ENCODE measurements around the gene ACBD3.
A peak's percentile ranks its signal among the peaks of the same experiment; 100 is the strongest.

The ACBD3 gene

DNA sequence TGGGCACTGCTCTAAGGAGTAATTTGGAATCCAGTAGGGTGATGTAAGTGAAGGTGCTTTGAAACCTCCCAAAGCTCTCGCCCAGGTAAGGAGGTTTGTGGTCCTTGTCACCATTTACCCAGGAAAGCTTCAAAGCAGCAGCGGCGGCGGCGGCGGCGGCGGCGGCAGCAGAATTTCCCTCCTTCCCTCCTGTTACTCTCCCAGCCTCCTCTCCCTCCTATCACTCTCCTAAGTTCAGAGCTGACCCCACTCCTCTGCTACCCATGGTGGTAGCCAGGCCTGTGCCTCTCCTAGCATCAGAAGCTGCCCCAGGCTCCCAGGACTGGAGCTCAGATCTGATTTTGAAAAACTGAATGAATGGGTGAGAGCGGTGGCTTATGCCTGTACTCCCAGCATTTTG, 60.7 kb downstream of the ACBD3 start (continued):
- no peak for TF ChIP-seq TCF4 (CRISPR knock-in tag; IDR thresholded peaks at IDR 0.05; ENCODE audit: borderline replicate concordance)
- no peak for TF ChIP-seq ARNTL (CRISPR knock-in tag; IDR thresholded peaks at IDR 0.05; ENCODE audit: borderline replicate concordance, low read depth)
- no peak for TF ChIP-seq ZNF70 (CRISPR knock-in tag; IDR thresholded peaks at IDR 0.05)
- TF ChIP-seq ZFP30 (CRISPR knock-in tag; IDR thresholded peaks at IDR 0.05): no peak

DNA sequence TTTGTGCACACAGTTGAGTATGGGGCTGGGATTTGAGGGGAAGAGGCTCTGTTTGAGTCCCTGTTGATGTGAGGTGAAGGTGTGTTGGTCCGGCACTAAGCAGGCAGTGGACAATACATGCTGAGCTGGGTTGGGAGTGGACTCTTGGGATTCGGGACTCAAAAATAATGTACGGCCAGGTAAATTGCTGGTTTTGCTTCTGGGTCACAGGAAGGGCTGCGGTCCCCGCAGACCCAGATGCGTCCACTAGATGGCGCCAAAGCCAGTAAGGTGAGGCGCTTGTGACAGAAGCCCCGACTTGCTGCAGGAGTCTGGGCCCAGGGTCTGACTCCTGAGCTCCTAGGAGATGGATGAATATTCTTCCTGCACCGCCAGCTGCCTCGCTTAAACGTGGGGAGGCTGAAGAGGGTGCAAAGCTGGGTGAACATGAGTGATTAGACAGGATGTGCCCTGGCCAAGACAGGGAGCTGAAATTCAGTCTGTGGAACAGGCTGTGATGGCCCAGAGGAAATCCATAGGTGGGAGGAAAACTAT, 61.4 kb downstream of the ACBD3 start:
- no peak for TF ChIP-seq TCF4 (CRISPR knock-in tag; IDR thresholded peaks at IDR 0.05; ENCODE audit: borderline replicate concordance)
- no peak for TF ChIP-seq ESRRG (CRISPR knock-in tag; IDR thresholded peaks at IDR 0.05)
- no peak for TF ChIP-seq RARB (CRISPR knock-in tag; IDR thresholded peaks at IDR 0.05)
- no peak for TF ChIP-seq ZNF8 (CRISPR knock-in tag; IDR thresholded peaks at IDR 0.05)
- TF ChIP-seq SNAI2 (CRISPR knock-in tag; IDR thresholded peaks at IDR 0.05): no peak
- TF ChIP-seq ISL1 (CRISPR knock-in tag; IDR thresholded peaks at IDR 0.05): no peak
- TF ChIP-seq GLIS3 (CRISPR knock-in tag; IDR thresholded peaks at IDR 0.05): no peak
- TF ChIP-seq, protein P1, sequence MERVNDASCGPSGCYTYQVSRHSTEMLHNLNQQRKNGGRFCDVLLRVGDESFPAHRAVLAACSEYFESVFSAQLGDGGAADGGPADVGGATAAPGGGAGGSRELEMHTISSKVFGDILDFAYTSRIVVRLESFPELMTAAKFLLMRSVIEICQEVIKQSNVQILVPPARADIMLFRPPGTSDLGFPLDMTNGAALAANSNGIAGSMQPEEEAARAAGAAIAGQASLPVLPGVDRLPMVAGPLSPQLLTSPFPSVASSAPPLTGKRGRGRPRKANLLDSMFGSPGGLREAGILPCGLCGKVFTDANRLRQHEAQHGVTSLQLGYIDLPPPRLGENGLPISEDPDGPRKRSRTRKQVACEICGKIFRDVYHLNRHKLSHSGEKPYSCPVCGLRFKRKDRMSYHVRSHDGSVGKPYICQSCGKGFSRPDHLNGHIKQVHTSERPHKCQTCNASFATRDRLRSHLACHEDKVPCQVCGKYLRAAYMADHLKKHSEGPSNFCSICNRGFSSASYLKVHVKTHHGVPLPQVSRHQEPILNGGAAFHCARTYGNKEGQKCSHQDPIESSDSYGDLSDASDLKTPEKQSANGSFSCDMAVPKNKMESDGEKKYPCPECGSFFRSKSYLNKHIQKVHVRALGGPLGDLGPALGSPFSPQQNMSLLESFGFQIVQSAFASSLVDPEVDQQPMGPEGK (CRISPR knock-in tag; IDR thresholded peaks at IDR 0.05; ENCODE audit: borderline replicate concordance): no peak
- no peak for TF ChIP-seq ZC3H10 (CRISPR knock-in tag; IDR thresholded peaks at IDR 0.05)
- peak; percentile 83 for ATAC-seq

GRCh38 chr1:226123591-226124471, 62.7 kb downstream of the ACBD3 start:
- no peak for TF ChIP-seq CSDC2 (CRISPR knock-in tag; IDR thresholded peaks at IDR 0.05)
- no peak for TF ChIP-seq ZNF565 (CRISPR knock-in tag; conservative IDR thresholded peaks at IDR 0.05; ENCODE audit: low read depth)
- TF ChIP-seq, protein P2, sequence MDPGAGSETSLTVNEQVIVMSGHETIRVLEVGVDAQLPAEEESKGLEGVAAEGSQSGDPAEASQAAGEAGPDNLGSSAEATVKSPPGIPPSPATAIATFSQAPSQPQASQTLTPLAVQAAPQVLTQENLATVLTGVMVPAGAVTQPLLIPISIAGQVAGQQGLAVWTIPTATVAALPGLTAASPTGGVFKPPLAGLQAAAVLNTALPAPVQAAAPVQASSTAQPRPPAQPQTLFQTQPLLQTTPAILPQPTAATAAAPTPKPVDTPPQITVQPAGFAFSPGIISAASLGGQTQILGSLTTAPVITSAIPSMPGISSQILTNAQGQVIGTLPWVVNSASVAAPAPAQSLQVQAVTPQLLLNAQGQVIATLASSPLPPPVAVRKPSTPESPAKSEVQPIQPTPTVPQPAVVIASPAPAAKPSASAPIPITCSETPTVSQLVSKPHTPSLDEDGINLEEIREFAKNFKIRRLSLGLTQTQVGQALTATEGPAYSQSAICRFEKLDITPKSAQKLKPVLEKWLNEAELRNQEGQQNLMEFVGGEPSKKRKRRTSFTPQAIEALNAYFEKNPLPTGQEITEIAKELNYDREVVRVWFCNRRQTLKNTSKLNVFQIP (CRISPR knock-in tag; IDR thresholded peaks at IDR 0.05; ENCODE audit: borderline replicate concordance, low read depth): no peak
- TF ChIP-seq ZC3H10 (CRISPR knock-in tag; IDR thresholded peaks at IDR 0.05): no peak
- TF ChIP-seq RARB (CRISPR knock-in tag; IDR thresholded peaks at IDR 0.05): no peak
- TF ChIP-seq TSHZ2 (CRISPR knock-in tag; IDR thresholded peaks at IDR 0.05): no peak
- TF ChIP-seq, protein P3, sequence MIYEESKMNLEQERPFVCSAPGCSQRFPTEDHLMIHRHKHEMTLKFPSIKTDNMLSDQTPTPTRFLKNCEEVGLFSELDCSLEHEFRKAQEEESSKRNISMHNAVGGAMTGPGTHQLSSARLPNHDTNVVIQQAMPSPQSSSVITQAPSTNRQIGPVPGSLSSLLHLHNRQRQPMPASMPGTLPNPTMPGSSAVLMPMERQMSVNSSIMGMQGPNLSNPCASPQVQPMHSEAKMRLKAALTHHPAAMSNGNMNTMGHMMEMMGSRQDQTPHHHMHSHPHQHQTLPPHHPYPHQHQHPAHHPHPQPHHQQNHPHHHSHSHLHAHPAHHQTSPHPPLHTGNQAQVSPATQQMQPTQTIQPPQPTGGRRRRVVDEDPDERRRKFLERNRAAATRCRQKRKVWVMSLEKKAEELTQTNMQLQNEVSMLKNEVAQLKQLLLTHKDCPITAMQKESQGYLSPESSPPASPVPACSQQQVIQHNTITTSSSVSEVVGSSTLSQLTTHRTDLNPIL (CRISPR knock-in tag; IDR thresholded peaks at IDR 0.05; ENCODE audit: low read depth): no peak
- TF ChIP-seq, protein P1 (CRISPR knock-in tag; IDR thresholded peaks at IDR 0.05; ENCODE audit: borderline replicate concordance): no peak
- TF ChIP-seq ZNF70 (CRISPR knock-in tag; IDR thresholded peaks at IDR 0.05): no peak
- TF ChIP-seq OSR1 (CRISPR knock-in tag; IDR thresholded peaks at IDR 0.05): no peak
- TF ChIP-seq ISL1 (CRISPR knock-in tag; IDR thresholded peaks at IDR 0.05): no peak
- ATAC-seq: no peak
